Spleen (tissue), 11 donors: ENCODE data around the gene NCOA1. TPM values are rescaled to one million over a fixed set of nuclear protein-coding genes. Genes with fewer than 3 reads are reported as not detected.
"Not testable (repeated sequence)": the region's sequence is repeated elsewhere in the genome, so short reads cannot be mapped to it uniquely, and the experiment has no call there.

Experiments
- DNase-seq: peaks from one replicate; pipeline ENCODE4 v3.0.0-alpha.2; 2020
- H3K27ac ChIP-seq, 8 donors: fragments of 200-600 bp; sonication (generic) in 7 of 8; 1 replicate in 4 of 8; 2 replicates in 4 of 8; pipeline versions ENCODE4 v1.5.0 to v1.8.0; 2016 to 2021; ENCODE audit warnings: inconsistent platforms in 4 of 8, mild to moderate bottlenecking in 4 of 8, moderate library complexity in 1 of 8
- H3K27me3 ChIP-seq, 7 donors: fragments of 200-600 bp; sonication (generic) in 6 of 7; replicated peaks in 1 of 7; 1 replicate in 4 of 7; 2 replicates in 3 of 7; pipeline versions ENCODE4 v1.5.0 to v1.8.0; 2016 to 2021; ENCODE audit warnings: inconsistent platforms in 3 of 7, mild to moderate bottlenecking in 1 of 7
- H3K36me3 ChIP-seq, 6 donors: fragments of 200-600 bp; sonication (generic) in 5 of 6; 1 replicate in 4 of 6; 2 replicates in 2 of 6; pipeline versions ENCODE4 v1.5.0 to v1.8.0; 2016 to 2021; ENCODE audit warnings: inconsistent platforms in 2 of 6
- H3K4me1 ChIP-seq, 6 donors: fragments of 200-600 bp; sonication (generic) in 5 of 6; 1 replicate in 3 of 6; 2 replicates in 3 of 6; pipeline versions ENCODE4 v1.5.0 to v1.8.0; 2016 to 2021; ENCODE audit warnings: inconsistent platforms in 3 of 6
- H3K4me3 ChIP-seq, 8 donors: fragments of 200-600 bp; sonication (generic) in 7 of 8; 1 replicate in 4 of 8; 2 replicates in 4 of 8; pipeline versions ENCODE4 v1.5.0 to v1.8.0; 2016 to 2021; ENCODE audit warnings: inconsistent platforms in 4 of 8, mild to moderate bottlenecking in 4 of 8, moderate library complexity in 2 of 8
- H3K9me3 ChIP-seq, 8 donors: fragments of 200-600 bp; sonication (generic) in 7 of 8; 1 replicate in 4 of 8; 2 replicates in 4 of 8; pipeline versions ENCODE4 v1.5.0 to v1.8.0; 2016 to 2021; ENCODE audit warnings: inconsistent platforms in 4 of 8
- CTCF ChIP-seq, 11 experiments: fragments of 200-600 bp in 7 of 11; fragments of 450-650 bp in 4 of 11; sonication (generic) in 4 of 11; IDR thresholded peaks in 8 of 11; conservative IDR thresholded peaks in 3 of 11; 1 replicate in 7 of 11; 2 replicates in 4 of 11; pipeline versions ENCODE4 v1.4.0 to v1.8.0; 2016 to 2021; ENCODE audit warnings: antibody characterized with exemption in 11 of 11, inconsistent platforms in 4 of 11, mild to moderate bottlenecking in 1 of 11
- POLR2A ChIP-seq, 3 donors: fragments of 450-650 bp; IDR thresholded peaks; one replicate each; pipeline ENCODE4 v1.5.1; 2017; ENCODE audit warnings: antibody characterized with exemption in 3 of 3, mild to moderate bottlenecking in 1 of 3
- POLR2AphosphoS5 ChIP-seq, 3 donors: sonication (generic); formaldehyde crosslinking; IDR thresholded peaks; one replicate each; pipeline ENCODE4 v1.5.1; 2017; ENCODE audit warnings: antibody characterized with exemption in 3 of 3
- whole genome bisulfite sequencing, 5 donors: extraction: QIAGEN DNeasy Blood & Tissue Kit in 3 of 5; methylation state at CpG; one replicate each; pipeline versions ENCODE4 v1.1.5 to v1.1.7; 2013 to 2018; 5-methylcytosine and 5-hydroxymethylcytosine counted together
- intact Hi-C: fragments of 100-400 bp; cut with DNase I; formaldehyde crosslinking; loops from one replicate; pipeline ENCODE4 v1.15.0; 2023; ENCODE audit warnings: low total_unique reads
- polyA plus RNA-seq, 3 donors: library from polyadenylated mRNA; stranded (reverse); fragments of 200-250 nt; gene quantifications; one replicate each; pipeline ENCODE4 v1.2.1, GENCODE V29; 2013
- total RNA-seq, 7 donors: library from RNA; depleted of rRNA in 3 of 7; stranded (reverse); fragments of >200 nt in 3 of 7; fragmentation: NEBNext Ultra II Directional in 4 of 7; extraction: Animal tissue kit (Norgen Biotek cat#: 25700) in 4 of 7; gene quantifications; one replicate each; pipeline versions ENCODE4 v1.1.0 to v1.2.1, GENCODE V29; 2016 to 2021
- donor health status: healthy with polysubstance abuse.
- donor health status: DM: no; HTN: no; CAD: no; lungs with moderate emphysema.
- donor health status: DM: no; HTN: no; CAD: no.
- donor health status: Bipolar disorder and iron deficiency.
- donor health status: healthy.
- donor health status: DM: no; HTN: no; CAD: no.
- donor health status: DM: yes; HTN: yes; CAD: no.

The NCOA1 gene
- total and polyA plus RNA-seq, 10 donors: 4.4 to 73.6 (median 54.4) TPM

DNA sequence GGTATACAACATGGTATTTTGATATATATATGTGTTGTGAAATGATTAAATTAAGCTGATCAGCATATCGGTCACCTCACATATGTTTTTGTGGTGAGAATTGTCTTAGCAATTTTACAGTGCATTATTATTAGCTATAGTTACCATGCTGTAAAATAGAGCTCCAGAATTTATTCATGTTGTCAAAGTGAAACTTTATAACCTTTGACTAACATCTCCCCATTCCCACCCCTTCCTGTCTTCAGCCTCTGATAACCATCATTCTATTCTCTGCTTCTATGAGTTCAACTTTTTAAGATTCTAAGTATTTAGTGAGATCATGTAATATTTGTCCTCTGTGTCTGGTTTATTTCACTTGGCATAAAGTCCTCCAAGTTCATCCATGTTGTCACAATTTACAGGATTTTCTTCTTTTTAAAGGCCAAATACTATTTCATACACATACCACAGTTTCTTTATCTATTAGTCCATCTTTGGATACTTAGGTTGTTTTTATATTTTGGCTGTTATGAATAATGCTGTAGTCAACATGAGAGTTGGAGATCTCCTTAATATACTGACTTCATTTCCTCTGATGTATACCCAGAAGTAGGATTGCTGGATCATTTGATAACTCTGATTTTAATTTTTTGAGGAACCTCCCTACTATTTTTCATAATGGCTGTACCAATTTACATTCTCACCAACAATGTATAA is 30.3 kb downstream of the NCOA1 start:
- peaks cover 0 to 6% (median 0%) of the 10 kb centered on the region in 6 donors for H3K36me3 ChIP-seq
- no peak overlapping the region for H3K4me3 ChIP-seq
- no peak overlapping the region for H3K27ac ChIP-seq
- intact Hi-C loops: no loop called here
- 67 to 86% (median 76%) methylated on average over 1 of the region's 1 CpG for WGBS, 5 donors
- H3K9me3 ChIP-seq: no peaks in the 10 kb centered on the region
- H3K4me1 ChIP-seq: peaks cover 0 to 55% (median 15%) of the 10 kb centered on the region in 6 donors
- DNase-seq: no peak
- H3K27me3 ChIP-seq: no peaks in the 10 kb centered on the region
- TF ChIP-seq POLR2AphosphoS5 (IDR thresholded peaks at IDR 0.05): no peak
- TF ChIP-seq CTCF (IDR thresholded peaks at IDR 0.05 in 8 of 11, conservative IDR thresholded peaks at IDR 0.05 in 3 of 11): no peak
- no peak for TF ChIP-seq POLR2A (IDR thresholded peaks at IDR 0.05)

DNA sequence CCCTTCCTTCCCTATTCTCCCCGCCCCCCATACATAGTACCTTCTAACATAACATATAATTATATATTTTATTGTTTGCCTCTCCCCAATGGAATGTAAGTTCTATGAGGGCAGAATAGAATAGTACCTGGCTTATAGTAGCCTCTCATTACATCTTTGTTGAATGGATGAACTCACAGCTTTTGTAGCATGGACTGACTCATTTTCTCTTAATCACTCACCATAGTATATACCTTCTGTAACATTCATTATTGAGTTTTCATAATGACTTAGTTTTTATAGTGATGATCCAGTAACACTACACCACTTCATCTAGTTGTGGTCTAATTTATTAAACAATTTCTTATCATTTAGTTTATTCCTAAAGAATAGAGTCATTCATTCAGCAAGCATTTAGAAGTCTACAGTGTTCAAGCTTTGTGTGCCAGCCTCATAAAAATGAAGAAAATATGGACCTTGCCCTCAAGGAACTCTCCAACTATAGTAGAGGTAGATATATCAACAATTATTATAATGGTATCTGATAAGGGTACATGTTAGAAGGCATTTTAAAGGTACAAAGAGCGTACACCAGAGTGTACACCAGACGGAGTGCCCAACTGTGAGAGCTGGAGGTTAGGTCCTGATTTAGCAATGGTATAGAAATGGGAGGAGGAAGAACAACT is 31.1 kb downstream of the NCOA1 start:
- H3K27me3 ChIP-seq: no peaks in the 10 kb centered on the region
- intact Hi-C loops: no loop called here
- peaks cover 0 to 47% (median 14%) of the 10 kb centered on the region in 6 donors for H3K4me1 ChIP-seq
- DNase-seq: no peak
- no peak overlapping the region for H3K4me3 ChIP-seq
- H3K9me3 ChIP-seq: no peaks in the 10 kb centered on the region
- WGBS, 5 donors: 91 to 97% (median 92%) methylated on average over 3 of the region's 3 CpGs
- no peak for TF ChIP-seq POLR2AphosphoS5 (IDR thresholded peaks at IDR 0.05)
- TF ChIP-seq POLR2A (IDR thresholded peaks at IDR 0.05): no peak
- TF ChIP-seq CTCF (IDR thresholded peaks at IDR 0.05 in 8 of 11, conservative IDR thresholded peaks at IDR 0.05 in 3 of 11): no peak
- H3K36me3 ChIP-seq: peaks cover 0 to 6% (median 0%) of the 10 kb centered on the region in 6 donors
- no peak overlapping the region for H3K27ac ChIP-seq

DNA sequence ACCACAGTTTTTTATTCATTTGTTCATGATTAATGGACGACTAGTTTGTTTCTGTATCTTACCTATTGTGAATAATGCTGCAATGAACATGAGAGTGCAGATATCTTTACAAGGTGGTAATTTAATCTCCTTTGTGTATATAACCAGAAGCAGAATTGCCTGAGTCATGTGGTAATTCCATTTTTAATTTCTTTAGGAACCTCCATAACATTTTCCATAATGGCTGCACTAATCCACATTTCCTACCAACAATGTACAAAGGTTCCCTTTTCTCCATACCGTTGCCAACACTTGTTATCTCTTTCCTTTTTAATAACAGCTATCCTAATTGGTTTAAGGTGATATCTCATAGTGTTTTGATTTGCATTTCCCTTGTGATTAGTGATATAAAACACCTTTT is 36.5 kb downstream of the NCOA1 start:
- Histone ChIP-seq H3K4me1 (peaks cover 0 to 12% (median 0%) of the 10 kb centered on the region in 6 donors), H3K36me3 (peaks cover 0 to 6% (median 0%) of the 10 kb centered on the region in 6 donors), H3K27me3 (no peaks in the 10 kb centered on the region), H3K9me3 (peaks cover 0 to 42% (median 32%) of the 10 kb centered on the region in 8 donors), H3K4me3 (no peak overlapping the region), H3K27ac (no peak overlapping the region)
- TF ChIP-seq POLR2AphosphoS5 (IDR thresholded peaks at IDR 0.05) (no peak), POLR2A (IDR thresholded peaks at IDR 0.05) (no peak), CTCF (IDR thresholded peaks at IDR 0.05 in 8 of 11, conservative IDR thresholded peaks at IDR 0.05 in 3 of 11) (no peak)
- intact Hi-C loops: no loop called here
- 86 to 95% (median 88%) methylated on average over 2 of the region's 2 CpGs for WGBS, 5 donors
- DNase-seq: no peak

DNA sequence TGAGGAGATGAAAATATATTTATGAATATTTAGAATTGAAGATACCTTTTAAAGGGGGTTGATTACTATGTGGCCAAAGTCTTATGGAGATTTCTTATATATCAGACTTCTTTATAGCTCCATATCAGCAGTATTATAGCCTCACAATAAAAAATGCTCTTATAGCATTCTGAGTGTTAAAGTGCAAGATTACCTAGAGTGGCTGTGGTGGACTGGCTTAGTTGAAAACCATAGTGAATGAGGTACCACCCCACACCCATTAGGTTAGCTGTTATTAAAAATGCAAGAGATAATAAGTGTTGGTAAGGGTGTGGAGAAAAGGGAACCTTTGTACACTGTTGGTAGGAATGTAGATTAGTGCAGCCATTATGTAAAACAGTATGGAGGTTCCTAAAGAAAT is 39.7 kb downstream of the NCOA1 start:
- intact Hi-C loops: no loop called here
- H3K27ac ChIP-seq: no peak overlapping the region
- H3K9me3 ChIP-seq: peaks cover 0 to 56% (median 40%) of the 10 kb centered on the region in 8 donors
- H3K4me3 ChIP-seq: no peak overlapping the region
- H3K27me3 ChIP-seq: no peaks in the 10 kb centered on the region
- peaks cover 0 to 3% (median 0%) of the 10 kb centered on the region in 6 donors for H3K4me1 ChIP-seq
- H3K36me3 ChIP-seq: no peaks in the 10 kb centered on the region
- DNase-seq: no peak
- no peak for TF ChIP-seq CTCF (IDR thresholded peaks at IDR 0.05 in 8 of 11, conservative IDR thresholded peaks at IDR 0.05 in 3 of 11)
- TF ChIP-seq POLR2A (IDR thresholded peaks at IDR 0.05): no peak
- no peak for TF ChIP-seq POLR2AphosphoS5 (IDR thresholded peaks at IDR 0.05)

DNA sequence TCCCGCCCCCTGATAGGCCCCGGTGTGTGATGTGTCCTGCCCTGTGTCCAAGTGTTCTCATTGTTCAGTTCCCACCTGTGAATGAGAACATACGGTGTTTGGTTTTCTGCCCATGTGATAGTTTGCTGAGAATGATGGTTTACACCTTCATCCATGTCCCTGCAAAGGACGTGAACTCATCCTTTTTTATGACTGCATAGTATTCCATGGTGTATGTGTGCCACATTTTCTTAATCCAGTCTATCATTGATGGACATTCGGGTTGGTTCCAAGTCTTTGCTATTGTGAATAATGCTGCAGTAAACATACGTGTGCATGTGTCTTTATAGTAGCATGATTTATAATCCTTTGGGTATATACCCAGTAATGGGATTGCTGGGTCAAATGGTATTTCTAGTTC is 40.6 kb downstream of the NCOA1 start:
- H3K27ac ChIP-seq, H3K36me3 ChIP-seq, H3K4me3 ChIP-seq, DNase-seq, H3K4me1 ChIP-seq, intact Hi-C loops, H3K27me3 ChIP-seq: not testable (repeated sequence)
- whole genome bisulfite sequencing, 5 donors: 91 to 96% (median 92%) methylated on average over 6 of the region's 6 CpGs
- peaks cover 0 to 62% (median 40%) of the 10 kb centered on the region in 8 donors for H3K9me3 ChIP-seq

- H3K9me3 ChIP-seq: peaks cover 0 to 62% (median 40%) of the 10 kb centered on the region in 8 donors
- H3K4me3 ChIP-seq, H3K27me3 ChIP-seq, H3K4me1 ChIP-seq, H3K36me3 ChIP-seq, intact Hi-C loops, H3K27ac ChIP-seq, DNase-seq: not testable (repeated sequence)
- WGBS, 5 donors: 62 to 88% (median 81%) methylated on average over 1 of the region's 1 CpG
Measured at GRCh38 chr2:24532057-24532456, 41.0 kb downstream of the NCOA1 start.
